ENCODE results near the gene FOLR1.

Gene FOLR1

DNA sequence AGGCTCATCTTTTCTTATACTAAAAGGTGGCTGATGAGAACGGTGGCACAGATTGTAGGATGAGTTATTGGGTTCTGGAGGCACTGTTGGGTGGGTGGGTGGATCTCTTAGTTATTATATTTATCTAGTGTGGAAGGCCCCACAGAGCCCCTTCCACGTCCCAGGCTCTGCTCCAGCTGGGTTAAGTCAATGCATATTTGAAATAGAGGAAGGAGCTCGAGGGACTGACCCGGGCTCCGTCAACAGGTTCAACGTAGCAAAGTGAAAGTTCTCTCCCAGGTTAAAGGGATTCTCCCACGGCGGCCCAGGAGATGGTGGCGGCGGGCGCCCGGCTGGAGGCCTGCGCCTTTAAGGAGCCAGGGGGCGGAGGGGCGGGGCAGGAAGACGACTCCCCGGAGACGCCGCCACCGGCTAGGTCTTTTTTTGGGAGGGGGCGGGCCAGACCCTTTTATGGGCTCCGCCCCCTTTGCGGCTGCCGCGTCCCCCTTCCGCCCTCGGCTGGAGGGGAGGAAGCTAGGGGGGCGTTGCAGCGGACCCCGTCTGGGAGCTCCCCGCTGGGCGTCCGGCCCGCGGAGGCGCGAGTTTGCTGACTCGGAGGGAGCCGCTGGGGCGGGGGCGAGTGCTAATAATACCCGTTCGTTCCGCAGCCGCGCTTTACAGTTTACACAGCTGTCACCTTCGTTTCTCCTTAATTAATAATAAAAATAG is 31.1 kb downstream of the FOLR1 start:
- peak; percentile 30 for FAIRE-seq
- DNase-seq (ENCODE audit: low spot score): peak; percentile 73

DNA sequence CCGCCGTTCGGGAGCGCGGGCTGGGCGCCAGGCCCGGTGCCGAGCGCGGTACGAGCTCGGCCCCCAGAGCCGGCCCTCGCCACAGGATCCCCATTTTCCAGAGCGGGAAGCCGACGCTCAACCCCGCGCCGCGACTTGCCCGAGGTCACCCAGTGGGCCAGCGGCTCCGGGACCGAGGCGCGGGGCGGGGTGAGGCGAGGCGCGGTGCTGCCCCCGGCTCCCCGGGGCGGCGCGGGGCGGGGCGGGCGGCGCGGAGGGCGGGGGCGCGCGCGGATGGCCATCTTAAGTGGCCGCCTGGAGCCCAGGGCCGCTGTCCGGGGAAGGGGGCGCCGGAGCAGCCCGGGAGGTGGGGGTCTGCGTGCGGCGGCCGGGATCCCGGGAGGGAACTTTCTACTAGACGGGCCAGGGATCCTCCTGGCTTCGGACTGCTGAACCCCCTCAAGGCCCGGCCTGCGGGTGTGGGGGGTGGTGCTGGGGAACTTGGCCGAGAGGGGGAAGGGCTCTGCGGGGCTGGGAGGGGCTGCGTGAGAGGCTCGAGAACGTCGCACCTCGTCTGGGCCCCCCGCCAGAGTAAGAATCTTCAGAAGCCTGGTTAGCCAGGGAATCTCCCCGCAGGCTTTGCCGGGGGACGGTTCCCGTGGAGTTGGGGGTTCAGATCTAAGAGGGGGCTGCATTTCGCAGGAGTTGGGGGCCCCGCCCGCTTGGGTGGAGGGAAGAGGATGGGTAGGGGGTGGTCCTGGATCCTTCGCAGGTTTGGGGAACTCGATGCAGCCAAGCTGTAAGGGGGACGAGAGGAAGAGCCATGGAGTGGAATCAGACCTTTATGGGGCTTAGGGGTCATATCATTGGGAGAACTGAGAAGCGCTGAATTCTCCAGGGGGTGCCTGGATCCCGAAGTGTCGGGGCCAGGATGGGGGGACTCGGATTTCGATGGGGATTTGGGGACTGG is 31.9 kb downstream of the FOLR1 start:
- no peak for FAIRE-seq

DNA sequence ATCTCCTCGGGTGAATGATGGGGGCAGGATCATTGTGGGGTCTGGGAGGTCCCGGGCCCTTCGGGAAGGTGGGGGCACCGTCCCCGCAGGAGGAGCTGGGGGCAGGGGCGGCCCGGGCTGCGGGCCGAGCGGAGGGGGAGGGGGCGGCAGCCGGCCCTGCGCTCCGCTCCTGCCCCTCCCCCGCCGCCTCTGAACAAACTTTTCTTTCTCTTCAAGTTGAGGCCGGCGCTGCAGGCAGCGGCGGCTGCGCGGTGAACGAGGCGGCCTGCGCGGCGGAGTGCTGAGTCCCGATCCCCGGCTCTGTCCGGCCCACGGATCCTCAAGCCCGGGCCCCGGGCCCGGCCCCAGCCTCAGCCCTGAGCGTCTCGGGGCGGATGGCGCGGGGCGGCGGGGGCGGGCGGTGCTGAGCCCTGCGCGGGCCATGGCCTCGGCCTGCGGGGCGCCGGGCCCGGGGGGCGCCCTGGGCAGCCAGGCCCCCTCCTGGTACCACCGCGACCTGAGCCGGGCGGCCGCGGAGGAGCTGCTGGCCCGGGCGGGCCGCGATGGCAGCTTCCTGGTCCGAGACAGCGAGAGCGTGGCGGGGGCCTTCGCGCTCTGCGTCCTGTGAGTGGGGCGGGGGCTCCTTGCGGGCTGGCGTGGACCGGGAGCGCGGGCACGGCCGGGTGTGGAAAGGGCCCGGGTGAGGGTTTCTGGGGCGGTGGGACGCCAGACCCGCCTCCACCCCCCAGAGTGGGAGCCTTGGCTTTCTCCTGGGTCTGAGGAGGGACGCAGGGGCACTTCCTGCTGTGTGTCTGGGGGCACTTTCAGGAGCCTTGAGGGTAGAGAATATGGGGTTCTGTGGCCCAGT is 32.8 kb downstream of the FOLR1 start, which contains the start of gene INPPL1:
Gene INPPL1, plus strand, starts transcription at position 204 of the 847 bp plus-strand sequence. Its CDS starts 218 bp downstream, at position 422.
- FAIRE-seq (no peak), DNase-seq (ENCODE audit: low spot score) (peak; percentile 6)

More for the DNA sequence above, 31.9 kb downstream of the FOLR1 start:
- DNase-seq (ENCODE audit: low spot score): no peak

DNA sequence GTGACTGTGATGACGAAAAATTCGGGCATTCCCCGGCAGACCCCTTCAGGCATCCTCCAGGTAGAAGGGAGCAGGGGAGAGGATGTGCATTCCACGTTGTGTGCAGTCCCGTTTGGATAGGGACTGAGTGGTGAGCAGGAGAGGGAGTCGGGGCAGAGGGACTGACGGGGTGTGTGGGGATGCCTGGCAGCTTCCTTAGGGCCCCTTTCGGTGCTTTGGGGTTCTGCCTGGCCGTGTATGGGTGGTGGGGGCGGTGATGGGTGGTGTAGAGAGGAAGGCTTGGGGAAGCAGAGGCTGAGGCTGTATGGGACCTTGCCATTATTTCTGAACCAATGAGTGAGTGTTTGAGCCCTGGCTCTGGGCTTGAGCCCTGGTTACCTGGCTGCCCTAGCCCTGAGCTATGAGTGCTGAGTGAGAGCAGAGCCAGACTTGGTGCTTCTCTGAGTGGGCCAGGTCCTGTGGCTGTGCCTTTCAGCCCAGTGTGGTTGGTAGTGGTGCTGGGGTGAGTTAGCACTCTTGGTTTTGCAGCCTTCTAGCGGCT is 33.5 kb downstream of the FOLR1 start:
- DNase-seq (ENCODE audit: low spot score) (no peak), FAIRE-seq (no peak)

DNA sequence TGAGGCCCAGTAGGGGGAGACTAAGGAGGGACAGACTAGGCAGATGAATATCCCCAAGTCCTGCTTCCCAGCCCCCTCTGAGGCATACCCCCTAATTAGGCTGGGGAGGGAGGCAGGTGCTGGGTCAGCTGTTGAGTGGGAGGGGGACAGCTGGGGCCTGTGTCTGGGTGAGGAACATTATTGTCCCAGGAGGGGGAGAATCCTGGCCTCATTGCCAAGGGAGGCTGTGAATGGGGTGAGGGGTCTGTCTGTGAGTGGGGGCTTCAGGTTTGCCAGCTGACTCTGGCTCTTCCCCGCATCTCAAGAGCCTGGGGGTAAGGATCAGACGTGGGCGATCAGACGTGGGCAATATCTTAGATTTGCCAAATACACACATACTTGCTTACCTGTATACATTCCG is 34.8 kb downstream of the FOLR1 start:
- DNase-seq (ENCODE audit: low spot score) (no peak), FAIRE-seq (no peak)

DNA sequence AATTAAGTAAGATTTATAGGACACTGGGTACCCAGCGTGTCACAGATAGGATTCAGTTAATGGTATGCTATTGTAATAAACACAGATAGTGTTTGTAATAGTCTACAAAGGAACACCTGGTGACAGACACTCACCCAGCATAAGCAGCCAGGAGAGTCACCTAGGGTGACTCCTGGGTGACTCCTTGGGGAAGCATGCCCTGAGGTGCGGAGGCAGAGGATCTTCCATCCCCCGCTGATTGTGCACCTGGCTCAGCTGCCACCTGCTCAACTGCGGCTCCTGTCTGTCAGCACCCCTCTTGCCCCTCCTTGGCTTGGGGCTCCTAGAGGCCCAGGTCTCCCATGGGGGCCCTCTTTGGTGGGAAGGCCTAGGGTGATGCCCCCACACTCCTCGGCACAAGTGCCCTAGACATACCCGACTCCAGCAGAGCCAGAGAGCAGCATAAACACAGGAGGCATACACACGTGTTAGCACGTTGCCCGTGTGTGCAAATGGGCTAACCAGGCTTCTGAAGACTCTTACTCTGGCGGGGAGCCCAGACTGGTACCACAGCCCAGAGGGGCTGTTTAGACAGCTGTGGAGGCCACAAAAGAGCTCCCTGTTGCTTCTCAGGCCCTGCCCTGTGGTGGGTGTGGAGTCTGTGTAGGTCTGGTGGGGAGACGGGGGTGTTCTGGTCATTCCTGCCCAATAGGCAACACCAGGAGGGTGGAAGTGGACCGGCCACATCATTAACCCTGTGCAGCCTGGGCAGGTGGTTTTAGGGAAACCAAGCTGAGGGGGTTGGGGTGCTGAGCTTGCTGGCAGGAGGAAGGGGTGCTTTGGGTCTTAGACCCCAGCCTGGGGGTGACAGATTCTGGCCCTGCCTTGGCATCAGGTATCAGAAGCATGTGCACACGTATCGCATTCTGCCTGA is 35.6 kb downstream of the FOLR1 start:
- FAIRE-seq (no peak), DNase-seq (ENCODE audit: low spot score) (no peak)

DNA sequence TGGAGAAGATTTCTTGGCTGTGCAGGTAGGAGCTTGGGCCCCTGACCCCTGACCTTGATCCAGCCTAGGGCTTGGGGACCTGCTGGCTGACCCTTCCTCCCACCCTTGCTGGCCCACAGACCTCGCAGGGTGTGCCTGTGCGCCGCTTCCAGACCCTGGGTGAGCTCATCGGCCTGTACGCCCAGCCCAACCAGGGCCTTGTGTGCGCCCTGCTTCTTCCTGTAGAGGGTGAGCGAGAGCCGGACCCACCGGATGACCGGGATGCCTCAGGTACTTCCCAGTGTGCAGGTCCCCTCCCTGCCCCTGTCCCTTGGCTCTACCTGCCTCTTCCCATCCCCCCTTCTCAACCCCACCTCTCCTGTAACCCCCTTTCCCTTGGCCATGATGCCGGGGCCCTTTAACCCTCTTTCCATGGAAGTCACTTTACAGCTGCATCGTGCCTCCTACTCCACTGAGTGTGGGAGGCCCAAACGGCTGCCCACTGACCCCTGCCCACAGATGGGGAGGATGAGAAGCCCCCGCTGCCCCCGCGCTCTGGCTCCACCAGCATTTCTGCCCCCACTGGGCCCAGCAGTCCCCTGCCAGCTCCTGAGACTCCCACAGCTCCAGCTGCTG is 36.4 kb downstream of the FOLR1 start:
- DNase-seq (ENCODE audit: low spot score) (no peak), FAIRE-seq (no peak)

DNA sequence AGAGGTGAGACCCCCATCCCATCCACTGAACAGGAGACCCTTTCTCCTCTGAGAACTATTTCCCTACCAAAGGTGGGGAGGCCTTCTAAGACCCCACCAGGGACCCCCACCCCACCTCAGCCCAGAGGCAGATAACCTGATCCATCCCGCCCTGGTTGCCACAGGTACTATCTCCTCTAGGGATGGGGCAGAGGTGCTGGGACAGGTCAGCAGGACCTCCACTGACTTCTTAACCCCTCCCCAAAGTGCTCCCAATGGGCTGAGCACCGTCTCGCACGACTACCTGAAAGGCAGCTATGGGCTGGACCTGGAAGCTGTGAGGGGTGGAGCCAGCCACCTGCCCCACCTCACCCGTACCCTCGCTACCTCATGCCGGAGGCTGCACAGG is 36.9 kb downstream of the FOLR1 start:
- no peak for DNase-seq (ENCODE audit: low spot score)
- no peak for FAIRE-seq

DNA sequence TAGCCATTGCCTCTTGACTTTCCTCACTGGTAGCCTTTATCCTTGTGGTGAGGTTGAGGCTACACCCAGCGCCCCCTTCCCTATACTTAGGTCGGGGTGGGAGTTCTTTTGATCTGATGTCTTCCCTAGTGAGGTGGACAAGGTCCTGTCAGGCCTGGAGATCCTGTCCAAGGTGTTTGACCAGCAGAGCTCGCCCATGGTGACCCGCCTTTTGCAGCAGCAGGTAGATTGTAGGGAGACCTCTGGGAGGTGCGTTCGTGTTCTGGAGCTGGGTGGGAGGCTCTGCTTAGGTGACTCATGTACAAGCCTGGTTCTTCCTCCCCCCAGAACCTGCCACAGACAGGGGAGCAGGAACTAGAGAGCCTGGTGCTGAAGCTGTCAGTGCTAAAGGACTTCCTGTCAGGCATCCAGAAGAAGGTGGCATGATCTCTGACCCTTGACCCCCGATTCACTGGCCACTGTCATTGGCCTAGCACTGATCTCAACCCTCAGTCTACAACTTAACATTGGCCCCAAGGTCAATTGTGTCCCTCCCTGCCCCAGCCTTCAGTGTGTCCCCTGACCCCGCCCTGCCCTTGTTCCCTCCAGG is 37.5 kb downstream of the FOLR1 start:
- FAIRE-seq (no peak), DNase-seq (ENCODE audit: low spot score) (no peak)

DNA sequence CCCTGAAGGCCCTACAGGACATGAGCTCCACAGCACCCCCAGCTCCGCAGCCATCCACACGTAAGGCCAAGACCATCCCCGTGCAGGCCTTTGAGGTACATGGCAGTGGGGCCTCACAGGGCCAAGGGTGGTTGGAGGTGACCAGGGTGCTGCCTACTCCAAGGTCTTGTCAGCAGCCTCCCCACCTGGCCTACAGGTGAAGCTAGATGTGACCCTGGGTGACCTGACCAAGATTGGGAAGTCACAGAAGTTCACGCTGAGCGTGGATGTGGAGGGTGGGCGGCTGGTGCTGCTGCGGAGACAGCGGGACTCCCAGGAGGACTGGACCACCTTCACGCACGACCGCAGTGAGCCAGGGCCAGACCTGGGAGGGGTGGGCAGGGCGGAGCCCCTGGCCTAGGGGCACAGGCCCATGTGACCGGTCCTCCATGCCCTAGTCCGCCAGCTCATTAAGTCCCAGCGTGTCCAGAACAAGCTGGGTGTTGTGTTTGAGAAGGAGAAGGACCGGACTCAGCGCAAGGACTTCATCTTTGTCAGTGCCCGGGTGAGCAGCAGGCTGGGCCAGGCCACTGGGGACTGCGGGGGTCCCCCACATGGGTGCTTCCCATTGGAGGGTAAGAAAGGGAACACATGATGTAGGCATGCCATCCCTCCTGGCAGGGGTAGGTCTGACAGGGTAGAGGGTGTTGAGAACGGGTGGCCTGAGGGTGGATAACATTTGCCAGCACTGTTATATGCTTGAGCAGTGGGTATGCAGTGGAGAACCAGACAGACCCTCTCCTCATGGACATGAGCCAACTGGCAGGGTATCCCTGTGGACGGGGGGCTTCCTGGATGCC is 38.2 kb downstream of the FOLR1 start:
- FAIRE-seq: no peak

DNA sequence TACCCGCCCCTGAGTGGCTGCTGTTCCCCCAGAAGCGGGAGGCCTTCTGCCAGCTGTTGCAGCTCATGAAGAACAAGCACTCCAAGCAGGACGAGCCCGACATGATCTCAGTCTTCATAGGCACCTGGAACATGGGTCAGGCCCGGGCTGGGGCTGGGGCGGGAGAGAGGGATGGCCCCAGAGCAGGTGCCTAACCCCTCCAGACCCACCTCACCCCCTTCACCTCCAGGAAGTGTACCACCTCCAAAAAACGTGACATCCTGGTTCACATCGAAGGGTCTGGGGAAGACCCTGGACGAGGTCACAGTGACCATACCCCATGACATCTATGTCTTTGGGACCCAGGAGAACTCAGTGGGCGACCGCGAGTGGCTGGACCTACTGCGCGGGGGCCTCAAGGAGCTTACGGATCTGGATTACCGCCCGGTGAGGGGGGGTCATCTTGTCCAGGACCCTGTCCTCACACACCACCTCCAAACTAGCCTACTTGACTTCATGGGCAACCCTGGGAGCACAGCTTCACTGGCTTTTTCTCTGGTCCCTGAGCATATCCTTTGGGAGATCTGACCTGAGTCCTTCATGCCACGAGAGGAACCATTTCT is 38.9 kb downstream of the FOLR1 start:
- FAIRE-seq: no peak
- no peak for DNase-seq (ENCODE audit: low spot score)

More for the DNA sequence above, 38.2 kb downstream of the FOLR1 start:
- no peak for DNase-seq (ENCODE audit: low spot score)

DNA sequence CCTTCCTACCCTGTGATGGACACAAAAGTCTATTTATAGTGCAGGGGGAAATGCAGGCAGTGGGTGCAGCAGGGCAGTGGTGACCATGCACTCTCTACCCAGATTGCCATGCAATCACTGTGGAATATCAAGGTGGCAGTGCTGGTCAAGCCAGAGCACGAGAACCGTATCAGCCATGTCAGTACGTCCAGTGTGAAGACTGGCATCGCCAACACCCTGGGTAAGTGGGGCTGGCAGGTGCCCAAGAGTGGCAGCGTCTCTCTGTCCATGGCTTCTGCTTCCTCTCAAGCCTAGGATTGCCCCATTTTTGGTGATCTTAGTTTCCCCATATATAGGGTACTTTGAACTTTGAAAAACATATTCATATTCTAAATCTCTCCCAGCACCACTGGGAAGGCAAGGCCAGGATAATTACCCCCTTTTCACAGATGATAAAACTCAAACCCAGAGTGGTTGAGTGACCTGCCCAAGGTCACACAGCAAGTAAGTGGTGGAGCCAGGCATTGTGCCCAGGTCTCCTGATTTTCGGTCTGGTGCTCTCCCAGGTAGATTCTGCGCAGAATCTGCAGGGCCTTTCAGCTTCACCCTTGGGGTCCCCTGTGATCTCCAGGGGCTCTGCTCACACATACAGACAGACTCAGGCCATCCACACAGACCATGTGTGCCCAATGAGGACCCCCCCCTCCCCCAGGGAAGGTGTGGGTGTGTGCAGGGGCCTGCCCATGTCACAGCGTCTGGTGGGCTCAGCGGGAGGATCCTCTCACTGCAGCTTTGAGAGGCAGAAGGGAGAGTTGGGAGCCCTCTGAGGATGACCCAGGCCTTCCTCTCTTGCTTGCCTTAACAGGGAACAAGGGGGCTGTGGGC is 39.7 kb downstream of the FOLR1 start:
- DNase-seq (ENCODE audit: low spot score) (no peak), FAIRE-seq (no peak)

DNA sequence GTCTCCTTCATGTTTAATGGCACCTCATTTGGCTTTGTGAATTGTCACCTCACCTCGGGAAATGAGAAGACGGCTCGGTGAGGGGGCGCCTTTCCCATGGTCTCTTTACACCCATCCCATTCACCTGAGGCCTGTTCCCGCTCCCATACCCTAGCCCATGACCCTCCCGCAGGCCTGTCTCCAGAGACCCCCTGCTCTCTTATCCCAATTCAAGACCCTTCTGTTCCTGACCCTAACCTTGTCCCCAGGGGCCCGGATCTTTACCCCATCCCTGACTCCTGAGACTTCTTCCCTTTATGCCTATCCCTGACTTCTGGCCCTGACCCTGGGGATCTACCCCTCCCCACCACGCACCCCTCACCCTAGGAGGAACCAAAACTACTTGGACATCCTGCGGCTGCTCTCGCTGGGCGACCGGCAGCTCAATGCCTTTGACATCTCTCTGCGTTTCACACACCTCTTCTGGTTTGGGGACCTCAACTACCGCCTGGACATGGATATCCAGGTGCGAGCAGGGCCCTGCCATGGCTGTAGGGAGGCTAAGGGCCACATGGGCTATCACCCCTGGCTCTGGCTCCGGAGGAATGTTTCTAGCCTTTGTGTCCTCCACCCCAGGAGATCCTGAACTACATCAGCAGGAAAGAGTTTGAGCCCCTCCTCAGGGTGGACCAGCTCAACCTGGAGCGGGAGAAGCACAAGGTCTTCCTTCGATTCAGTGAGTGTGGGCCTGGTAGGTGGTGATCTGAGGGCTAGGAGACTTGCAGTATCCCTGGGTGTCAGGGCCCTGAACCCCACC is 40.5 kb downstream of the FOLR1 start:
- DNase-seq (ENCODE audit: low spot score) (no peak), FAIRE-seq (no peak)

DNA sequence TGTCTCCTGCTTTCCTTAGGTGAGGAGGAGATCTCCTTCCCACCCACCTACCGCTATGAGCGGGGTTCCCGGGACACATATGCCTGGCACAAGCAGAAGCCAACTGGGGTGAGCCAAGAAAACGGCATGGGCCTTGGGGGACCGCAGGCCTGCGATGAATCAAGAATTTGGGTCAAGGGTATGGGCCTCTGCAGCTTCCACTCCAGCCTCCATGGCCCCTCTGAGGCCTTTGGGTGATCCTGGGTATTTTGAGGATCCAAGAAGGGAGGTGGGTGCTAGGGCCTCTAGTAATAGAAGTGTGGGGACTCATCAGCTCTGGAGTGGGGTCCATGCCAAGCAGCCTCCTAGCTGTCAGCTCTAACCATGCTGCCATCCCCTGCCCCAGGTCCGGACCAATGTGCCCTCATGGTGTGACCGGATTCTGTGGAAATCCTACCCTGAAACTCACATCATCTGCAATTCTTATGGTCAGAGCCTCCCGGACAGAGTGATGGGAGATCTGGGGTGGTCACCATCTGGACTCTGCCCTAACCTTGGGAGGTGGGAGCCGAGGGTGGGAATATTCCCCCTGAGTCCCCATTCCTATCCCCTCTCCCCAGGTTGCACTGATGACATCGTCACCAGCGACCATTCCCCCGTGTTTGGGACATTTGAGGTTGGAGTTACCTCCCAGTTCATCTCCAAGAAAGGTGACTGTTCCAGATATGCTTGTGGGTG is 41.3 kb downstream of the FOLR1 start:
- FAIRE-seq: no peak
- no peak for DNase-seq (ENCODE audit: low spot score)

DNA sequence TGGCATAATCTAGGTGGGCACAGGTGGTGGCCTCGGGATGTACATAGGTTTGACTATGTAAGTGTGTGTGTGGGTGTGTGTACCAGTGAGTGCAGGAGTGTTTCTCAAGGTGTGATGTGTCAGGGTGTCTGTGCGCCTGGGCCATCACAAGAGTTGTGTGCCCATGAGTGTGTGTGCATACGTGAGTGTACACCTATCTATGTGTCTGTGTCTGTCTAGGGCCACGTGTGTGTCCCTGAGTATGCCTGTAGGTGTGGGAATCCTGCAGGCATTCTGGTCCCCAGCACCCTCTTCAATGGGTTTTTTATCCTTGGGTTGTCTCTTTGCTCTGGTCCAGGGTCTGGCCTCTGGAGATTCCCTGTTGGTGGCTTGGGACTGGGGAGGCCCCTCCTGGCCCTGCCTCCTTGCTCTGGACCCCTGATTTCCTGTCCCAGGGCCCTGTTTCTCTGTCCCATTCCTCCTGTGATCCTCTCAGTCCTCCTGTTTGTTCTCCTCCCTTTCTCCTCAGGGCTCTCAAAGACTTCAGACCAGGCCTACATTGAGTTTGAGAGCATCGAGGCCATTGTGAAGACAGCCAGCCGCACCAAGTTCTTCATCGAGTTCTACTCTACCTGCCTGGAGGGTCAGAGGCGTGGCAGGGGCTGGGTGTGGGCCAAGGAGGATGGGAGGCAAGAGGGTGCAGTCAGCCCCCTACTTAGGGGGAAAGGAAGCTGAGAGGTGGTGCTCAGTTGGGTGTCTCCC is 42.0 kb downstream of the FOLR1 start:
- DNase-seq (ENCODE audit: low spot score): no peak
- FAIRE-seq: no peak

All from RCC 7860 (cell line).